Dendritic cell treated with granulocyte-macrophage colony-stimulating factor and Interleukin-4, amounts not matched to agents 40 ng/mL and 50 ng/mL, for 4 days (primary cell): Measurements from ENCODE around the gene IDH3A.

Experiments used
- H3K27ac Mint-ChIP-seq: one replicate; pipeline ENCODE4 v1.8.0; 2022; ENCODE audit warnings: mild to moderate bottlenecking, mixed read lengths
- H3K27me3 Mint-ChIP-seq: one replicate; pipeline ENCODE4 v1.8.0; 2022; ENCODE audit warnings: mild to moderate bottlenecking, mixed read lengths
- H3K36me3 Mint-ChIP-seq: one replicate; pipeline ENCODE4 v1.8.0; 2022; ENCODE audit warnings: low read depth, mixed read lengths
- H3K4me1 Mint-ChIP-seq: one replicate; pipeline ENCODE4 v1.8.0; 2022; ENCODE audit warnings: low read depth, mixed read lengths
- H3K4me3 Mint-ChIP-seq: one replicate; pipeline ENCODE4 v1.8.0; 2022; ENCODE audit warnings: mild to moderate bottlenecking, moderate library complexity, mixed read lengths
- H3K9me3 Mint-ChIP-seq: one replicate; pipeline ENCODE4 v1.8.0; 2022; ENCODE audit warnings: mixed read lengths
- intact Hi-C: fragments of 100-400 bp; cut with micrococcal nuclease; formaldehyde crosslinking; loops from one replicate; pipeline ENCODE4 v1.15.0; 2022

Gene IDH3A

DNA sequence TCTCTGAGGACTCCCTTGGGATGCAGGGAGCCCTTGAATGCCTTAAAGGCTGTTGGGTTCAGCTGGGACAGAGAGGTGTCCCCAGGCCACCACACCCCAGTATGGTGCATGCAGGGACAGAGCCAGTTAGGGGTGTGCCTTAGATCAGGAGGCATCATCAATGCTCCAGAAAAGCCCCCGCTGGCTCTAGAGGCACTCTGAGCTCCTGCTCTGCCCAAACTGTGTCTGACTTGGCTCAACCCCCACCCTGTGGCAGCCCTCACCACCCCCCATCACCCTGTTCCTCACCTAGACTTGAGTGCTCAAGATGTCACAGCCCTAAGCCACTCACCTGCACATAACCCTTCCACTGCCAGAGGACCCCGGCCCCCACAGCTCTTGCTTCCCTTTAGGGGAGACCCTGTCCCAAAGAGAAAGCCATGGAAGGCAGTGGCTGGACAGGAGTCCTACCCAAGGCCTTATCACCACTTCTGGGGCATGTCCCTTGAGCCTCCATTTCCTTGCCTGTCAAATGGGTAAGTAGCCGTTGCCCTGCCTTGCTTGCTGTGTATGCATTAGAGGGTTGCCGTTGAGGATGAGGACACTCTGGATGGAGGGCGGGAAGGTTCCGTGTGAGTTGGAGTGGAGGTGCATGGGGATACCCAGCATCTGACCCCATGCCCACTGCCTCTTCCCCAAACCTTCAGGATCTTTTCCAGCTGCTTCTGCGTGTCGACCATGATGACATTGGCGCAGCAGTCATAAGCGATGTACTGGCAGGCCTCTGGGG is 43.8 kb downstream of the IDH3A start:
- Mint-ChIP-seq H3K9me3 (no peaks in the 10 kb centered on the region), H3K4me3 (no peak overlapping the region), H3K36me3 (no peaks in the 10 kb centered on the region), H3K4me1 (peaks cover 6% of the 10 kb centered on the region), H3K27ac (no peak overlapping the region), H3K27me3 (peaks cover 1% of the 10 kb centered on the region)
- intact Hi-C loops = no loop called here

DNA sequence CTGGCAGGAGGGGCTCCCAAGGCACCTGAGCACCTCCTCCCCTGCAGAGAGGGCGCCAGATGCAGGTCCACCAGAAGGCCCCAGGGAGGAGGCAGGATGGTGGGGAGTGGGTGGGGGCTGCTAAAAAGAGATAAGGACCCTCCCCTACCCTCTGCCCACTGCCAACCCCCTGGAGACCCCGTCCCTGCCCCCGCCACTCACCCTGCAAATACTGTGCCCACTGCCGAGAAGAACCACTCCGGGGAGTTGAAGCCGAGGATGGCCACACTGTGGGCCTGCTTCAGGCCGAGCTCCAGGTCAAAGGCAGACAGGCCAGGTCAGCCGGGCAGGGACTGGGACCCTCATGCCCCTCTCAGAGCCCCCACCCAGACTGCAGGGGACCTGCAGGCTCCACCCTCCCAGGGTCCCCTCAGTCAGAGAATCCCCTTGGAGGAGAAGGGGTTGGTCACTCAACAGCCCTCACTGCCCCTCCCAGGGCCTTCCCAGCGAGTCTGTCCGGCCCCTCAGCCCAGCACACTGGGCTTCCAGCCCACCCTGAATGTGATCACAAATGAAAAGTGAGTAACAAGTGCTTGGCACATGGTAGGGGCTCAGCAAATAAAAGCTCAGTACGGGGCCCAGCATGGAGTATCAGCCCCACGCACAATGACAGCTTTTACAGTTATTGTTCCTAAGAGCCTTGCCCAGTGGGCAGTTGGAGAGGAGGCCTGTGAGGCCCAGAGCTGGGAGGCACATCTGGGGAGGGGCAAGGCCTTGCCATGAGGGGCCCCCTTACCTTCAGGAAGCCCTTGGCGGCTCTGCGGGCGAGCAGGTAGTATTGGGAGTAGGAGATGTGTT is 44.8 kb downstream of the IDH3A start:
- intact Hi-C loops = no loop called here
- no peak overlapping the region for H3K27ac Mint-ChIP-seq
- H3K36me3 Mint-ChIP-seq = no peaks in the 10 kb centered on the region
- peaks cover 1% of the 10 kb centered on the region for H3K27me3 Mint-ChIP-seq
- H3K9me3 Mint-ChIP-seq = no peaks in the 10 kb centered on the region
- H3K4me3 Mint-ChIP-seq = no peak overlapping the region
- peaks cover 6% of the 10 kb centered on the region for H3K4me1 Mint-ChIP-seq

GRCh38 chr15:78194568-78194925 is 45.4 kb downstream of the IDH3A start:
- Mint-ChIP-seq H3K27ac (no peak overlapping the region), H3K36me3 (no peaks in the 10 kb centered on the region), H3K4me3 (no peak overlapping the region), H3K4me1 (peaks cover 6% of the 10 kb centered on the region), H3K27me3 (peaks cover 1% of the 10 kb centered on the region), H3K9me3 (no peaks in the 10 kb centered on the region)
- intact Hi-C loops = no loop called here

GRCh38 chr15:78195735-78196201 is 46.6 kb downstream of the IDH3A start:
- Mint-ChIP-seq H3K36me3 (no peaks in the 10 kb centered on the region), H3K27ac (no peak overlapping the region), H3K4me1 (peaks cover 1% of the 10 kb centered on the region), H3K9me3 (no peaks in the 10 kb centered on the region), H3K27me3 (peaks cover 1% of the 10 kb centered on the region), H3K4me3 (no peak overlapping the region)
- intact Hi-C loops = loop anchor here (1.0 kb wide), 2 partner anchors 64 to 82 kb away; partner anchors contain the start of gene CIB2

DNA sequence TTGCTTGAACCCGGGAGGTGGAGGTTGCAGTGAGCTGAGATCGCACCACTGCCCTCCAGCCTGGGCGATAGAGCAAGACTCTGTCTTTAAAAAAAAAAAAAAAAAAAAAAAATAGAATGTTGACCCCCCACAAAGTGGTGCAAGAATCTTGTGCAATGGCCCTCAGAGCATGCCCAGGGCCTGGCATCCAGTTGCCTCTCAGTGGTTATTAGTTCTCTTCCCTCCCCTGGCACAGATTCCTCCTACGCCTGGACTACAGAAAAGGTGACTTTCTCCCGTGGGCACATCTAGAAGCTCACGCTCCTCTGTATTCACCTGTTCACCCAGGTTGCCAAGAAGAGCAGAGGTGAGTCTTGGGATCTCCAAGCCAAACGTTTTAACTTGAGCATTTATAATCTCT is 48.5 kb downstream of the IDH3A start:
- H3K27me3 Mint-ChIP-seq = peaks cover 1% of the 10 kb centered on the region
- no peak overlapping the region for H3K27ac Mint-ChIP-seq
- no peaks in the 10 kb centered on the region for H3K36me3 Mint-ChIP-seq
- no peaks in the 10 kb centered on the region for H3K9me3 Mint-ChIP-seq
- H3K4me3 Mint-ChIP-seq = no peak overlapping the region
- no peaks in the 10 kb centered on the region for H3K4me1 Mint-ChIP-seq
- intact Hi-C loops = no loop called here

- Mint-ChIP-seq H3K4me1 (no peaks in the 10 kb centered on the region), H3K27ac (no peak overlapping the region), H3K36me3 (no peaks in the 10 kb centered on the region), H3K4me3 (no peak overlapping the region), H3K27me3 (no peaks in the 10 kb centered on the region), H3K9me3 (no peaks in the 10 kb centered on the region)
- intact Hi-C loops = no loop called here
Observed at GRCh38 chr15:78200276-78200930, 51.2 kb downstream of the IDH3A start.

- H3K27me3 Mint-ChIP-seq = no peaks in the 10 kb centered on the region
- no peak overlapping the region for H3K27ac Mint-ChIP-seq
- no peaks in the 10 kb centered on the region for H3K4me1 Mint-ChIP-seq
- H3K9me3 Mint-ChIP-seq = no peaks in the 10 kb centered on the region
- no peaks in the 10 kb centered on the region for H3K36me3 Mint-ChIP-seq
- no peak overlapping the region for H3K4me3 Mint-ChIP-seq
- intact Hi-C loops = no loop called here
Observed at GRCh38 chr15:78201281-78202190, 52.4 kb downstream of the IDH3A start.

GRCh38 chr15:78203346-78204225 is 54.4 kb downstream of the IDH3A start:
- intact Hi-C loops = no loop called here
- H3K36me3 Mint-ChIP-seq = no peaks in the 10 kb centered on the region
- H3K27ac Mint-ChIP-seq = no peak overlapping the region
- H3K27me3 Mint-ChIP-seq = no peaks in the 10 kb centered on the region
- H3K4me3 Mint-ChIP-seq = no peak overlapping the region
- H3K4me1 Mint-ChIP-seq = no peaks in the 10 kb centered on the region
- no peaks in the 10 kb centered on the region for H3K9me3 Mint-ChIP-seq

GRCh38 chr15:78204351-78205309 is 55.5 kb downstream of the IDH3A start:
- Mint-ChIP-seq H3K27me3 (no peaks in the 10 kb centered on the region), H3K36me3 (no peaks in the 10 kb centered on the region), H3K4me1 (no peaks in the 10 kb centered on the region), H3K27ac (no peak overlapping the region), H3K9me3 (no peaks in the 10 kb centered on the region), H3K4me3 (no peak overlapping the region)
- intact Hi-C loops = no loop called here

- Mint-ChIP-seq H3K36me3 (no peaks in the 10 kb centered on the region), H3K9me3 (no peaks in the 10 kb centered on the region), H3K27ac (no peak overlapping the region), H3K4me3 (no peak overlapping the region), H3K4me1 (no peaks in the 10 kb centered on the region), H3K27me3 (no peaks in the 10 kb centered on the region)
- intact Hi-C loops = no loop called here
Observed at GRCh38 chr15:78205337-78205736, 56.2 kb downstream of the IDH3A start.

- no peak overlapping the region for H3K4me3 Mint-ChIP-seq
- H3K9me3 Mint-ChIP-seq = no peaks in the 10 kb centered on the region
- no peaks in the 10 kb centered on the region for H3K27me3 Mint-ChIP-seq
- no peaks in the 10 kb centered on the region for H3K36me3 Mint-ChIP-seq
- no peak overlapping the region for H3K27ac Mint-ChIP-seq
- intact Hi-C loops = no loop called here
- no peaks in the 10 kb centered on the region for H3K4me1 Mint-ChIP-seq
Observed at GRCh38 chr15:78205856-78206255, 56.7 kb downstream of the IDH3A start.
